Measurements from ENCODE around the gene LMO7.

LMO7 gene

GRCh38 chr13:75860935-75861334, 224.8 kb downstream of the LMO7 start:
- Histone ChIP-seq H3K27ac (ENCODE audit: low read depth, low read length) (no peak overlapping the region), H3K27me3 (ENCODE audit: control insufficient read depth in 1 of 2, insufficient read depth in 2 of 2, low read length in 2 of 2) (no peaks in the 10 kb centered on the region), H3K9ac (ENCODE audit: low read length) (no peak overlapping the region), H3K4me3 (ENCODE audit: low read depth in 1 of 2, low read length in 2 of 2) (no peak overlapping the region), H3K9me3 (ENCODE audit: low read length) (no peaks in the 10 kb centered on the region), H3K4me1 (ENCODE audit: insufficient read depth, low read length) (no peaks in the 10 kb centered on the region), H3K36me3 (ENCODE audit: insufficient read depth, low read length) (no peaks in the 10 kb centered on the region)

DNA sequence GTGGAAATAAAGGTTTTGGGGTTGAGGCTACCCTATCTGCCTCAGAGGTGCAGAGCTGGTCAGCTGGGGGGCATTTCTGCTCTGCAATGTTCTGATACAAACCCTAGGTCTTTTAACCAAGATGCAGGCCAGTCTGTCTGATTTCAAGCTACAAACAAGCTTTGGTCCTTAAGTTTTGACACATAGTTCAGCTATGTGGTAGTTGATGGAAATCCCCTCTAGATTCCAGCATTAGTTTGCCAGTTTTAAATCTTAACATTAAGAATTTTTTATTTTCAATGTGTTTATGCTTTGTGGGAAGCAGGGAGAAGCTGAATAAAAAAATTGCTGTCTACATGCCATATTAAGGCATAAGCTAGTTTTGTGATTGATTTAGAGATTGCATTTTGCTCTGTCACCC, 225.7 kb downstream of the LMO7 start:
- Histone ChIP-seq H3K4me1 (ENCODE audit: insufficient read depth, low read length) (no peaks in the 10 kb centered on the region), H3K9me3 (ENCODE audit: low read length) (no peaks in the 10 kb centered on the region), H3K9ac (ENCODE audit: low read length) (no peak overlapping the region), H3K36me3 (ENCODE audit: insufficient read depth, low read length) (no peaks in the 10 kb centered on the region), H3K4me3 (ENCODE audit: low read depth in 1 of 2, low read length in 2 of 2) (no peak overlapping the region), H3K27me3 (ENCODE audit: control insufficient read depth in 1 of 2, insufficient read depth in 2 of 2, low read length in 2 of 2) (no peaks in the 10 kb centered on the region), H3K27ac (ENCODE audit: low read depth, low read length) (no peak overlapping the region)

DNA sequence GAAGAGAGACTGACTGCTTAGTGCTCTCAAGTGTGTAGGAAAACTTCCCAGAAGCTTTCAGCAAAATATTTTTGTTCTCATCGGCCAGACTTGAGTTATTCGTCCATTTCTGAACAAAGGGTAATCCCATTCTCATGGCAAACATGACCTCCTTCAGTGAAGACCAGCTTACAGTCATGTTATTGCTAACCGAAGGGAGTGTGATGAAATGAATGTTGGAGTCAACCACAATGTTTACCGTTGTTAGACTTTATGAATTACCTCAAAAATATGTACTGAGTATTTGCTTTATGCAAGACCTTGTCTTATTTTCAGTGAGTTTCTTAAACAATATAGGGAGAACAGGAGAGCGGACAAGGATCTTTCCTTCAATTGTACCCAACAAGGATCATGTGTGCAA, 228.6 kb downstream of the LMO7 start:
- Histone ChIP-seq H3K9ac (ENCODE audit: low read length) (no peak overlapping the region), H3K4me3 (ENCODE audit: low read depth in 1 of 2, low read length in 2 of 2) (no peak overlapping the region), H3K27me3 (ENCODE audit: control insufficient read depth in 1 of 2, insufficient read depth in 2 of 2, low read length in 2 of 2) (no peaks in the 10 kb centered on the region), H3K27ac (ENCODE audit: low read depth, low read length) (no peak overlapping the region), H3K4me1 (ENCODE audit: insufficient read depth, low read length) (no peaks in the 10 kb centered on the region), H3K9me3 (ENCODE audit: low read length) (no peaks in the 10 kb centered on the region), H3K36me3 (ENCODE audit: insufficient read depth, low read length) (no peaks in the 10 kb centered on the region)

GRCh38 chr13:75867379-75868117, 231.4 kb downstream of the LMO7 start:
- H3K27ac ChIP-seq (ENCODE audit: low read depth, low read length): no peak overlapping the region

DNA sequence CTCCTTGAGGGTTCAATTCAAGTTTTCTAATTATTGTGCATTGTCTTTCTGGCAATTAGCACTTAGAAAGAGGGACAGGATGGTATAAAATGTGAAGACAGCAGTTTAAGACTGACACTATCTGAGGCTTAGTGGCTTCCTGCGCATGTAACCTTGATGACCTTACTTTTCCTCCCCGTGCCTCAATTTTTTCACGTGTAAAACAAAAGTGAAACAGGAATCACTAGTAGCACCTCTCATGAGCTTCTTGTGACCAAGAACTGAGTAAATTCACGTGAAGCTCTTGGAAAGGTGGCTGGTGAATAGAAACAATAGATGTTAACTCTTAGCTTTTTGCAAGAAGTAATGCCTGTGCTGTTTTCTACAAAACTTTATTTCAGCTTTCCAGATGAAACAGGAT, 233.9 kb downstream of the LMO7 start:
- Histone ChIP-seq H3K27me3 (ENCODE audit: control insufficient read depth in 1 of 2, insufficient read depth in 2 of 2, low read length in 2 of 2) (no peaks in the 10 kb centered on the region), H3K9me3 (ENCODE audit: low read length) (no peaks in the 10 kb centered on the region), H3K27ac (ENCODE audit: low read depth, low read length) (no peak overlapping the region), H3K4me3 (ENCODE audit: low read depth in 1 of 2, low read length in 2 of 2) (no peak overlapping the region), H3K9ac (ENCODE audit: low read length) (no peak overlapping the region), H3K36me3 (ENCODE audit: insufficient read depth, low read length) (no peaks in the 10 kb centered on the region), H3K4me1 (ENCODE audit: insufficient read depth, low read length) (peaks cover 4% of the 10 kb centered on the region)

More at GRCh38 chr13:75867379-75868117, 231.4 kb downstream of the LMO7 start:
- Histone ChIP-seq H3K4me1 (ENCODE audit: insufficient read depth, low read length) (peaks cover 4% of the 10 kb centered on the region), H3K4me3 (ENCODE audit: low read depth in 1 of 2, low read length in 2 of 2) (no peak overlapping the region), H3K36me3 (ENCODE audit: insufficient read depth, low read length) (no peaks in the 10 kb centered on the region), H3K27me3 (ENCODE audit: control insufficient read depth in 1 of 2, insufficient read depth in 2 of 2, low read length in 2 of 2) (no peaks in the 10 kb centered on the region), H3K9ac (ENCODE audit: low read length) (no peak overlapping the region), H3K9me3 (ENCODE audit: low read length) (no peaks in the 10 kb centered on the region)

DNA sequence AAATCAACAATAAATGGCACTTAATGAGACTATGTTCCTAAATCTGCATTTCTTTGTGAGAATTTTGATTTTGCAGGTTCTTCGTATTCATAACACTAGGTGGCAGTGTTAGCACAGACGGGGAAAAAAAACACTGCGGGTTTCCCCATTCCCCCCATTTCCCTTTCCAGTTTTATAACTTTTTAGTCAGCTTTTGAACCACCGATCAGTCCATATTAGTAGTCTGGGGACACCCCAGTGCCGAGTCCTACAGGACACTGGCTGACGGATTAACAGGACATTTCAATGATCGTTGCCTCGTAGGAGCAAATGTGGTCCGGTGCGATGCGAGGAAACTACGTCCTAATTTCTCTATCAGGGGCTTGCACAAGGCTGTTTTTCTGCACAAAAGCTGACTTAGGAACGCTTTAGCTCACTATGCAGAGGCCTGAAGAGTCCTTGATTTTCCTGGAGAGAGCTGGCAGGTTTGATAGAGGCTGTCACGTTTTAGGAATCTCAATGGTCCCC, 234.3 kb downstream of the LMO7 start:
- H3K4me1 ChIP-seq (ENCODE audit: insufficient read depth, low read length): peaks cover 4% of the 10 kb centered on the region
- no peak overlapping the region for H3K9ac ChIP-seq (ENCODE audit: low read length)
- no peaks in the 10 kb centered on the region for H3K36me3 ChIP-seq (ENCODE audit: insufficient read depth, low read length)
- H3K27me3 ChIP-seq (ENCODE audit: control insufficient read depth in 1 of 2, insufficient read depth in 2 of 2, low read length in 2 of 2): no peaks in the 10 kb centered on the region
- H3K27ac ChIP-seq (ENCODE audit: low read depth, low read length): no peak overlapping the region
- H3K4me3 ChIP-seq (ENCODE audit: low read depth in 1 of 2, low read length in 2 of 2): peak overlapping the region in 1 of 2 donors; percentile 32
- no peaks in the 10 kb centered on the region for H3K9me3 ChIP-seq (ENCODE audit: low read length)

GRCh38 chr13:75871059-75871458, 234.9 kb downstream of the LMO7 start:
- Histone ChIP-seq H3K36me3 (ENCODE audit: insufficient read depth, low read length) (no peaks in the 10 kb centered on the region), H3K9ac (ENCODE audit: low read length) (no peak overlapping the region), H3K27ac (ENCODE audit: low read depth, low read length) (no peak overlapping the region), H3K4me1 (ENCODE audit: insufficient read depth, low read length) (peaks cover 4% of the 10 kb centered on the region), H3K9me3 (ENCODE audit: low read length) (no peaks in the 10 kb centered on the region), H3K4me3 (ENCODE audit: low read depth in 1 of 2, low read length in 2 of 2) (no peak overlapping the region), H3K27me3 (ENCODE audit: control insufficient read depth in 1 of 2, insufficient read depth in 2 of 2, low read length in 2 of 2) (no peaks in the 10 kb centered on the region)

GRCh38 chr13:75872980-75873379, 236.8 kb downstream of the LMO7 start:
- H3K27ac ChIP-seq (ENCODE audit: low read depth, low read length): no peak overlapping the region
- no peaks in the 10 kb centered on the region for H3K36me3 ChIP-seq (ENCODE audit: insufficient read depth, low read length)
- H3K4me1 ChIP-seq (ENCODE audit: insufficient read depth, low read length): peaks cover 8% of the 10 kb centered on the region
- H3K9me3 ChIP-seq (ENCODE audit: low read length): no peaks in the 10 kb centered on the region
- H3K9ac ChIP-seq (ENCODE audit: low read length): no peak overlapping the region
- H3K27me3 ChIP-seq (ENCODE audit: control insufficient read depth in 1 of 2, insufficient read depth in 2 of 2, low read length in 2 of 2): no peaks in the 10 kb centered on the region
- H3K4me3 ChIP-seq (ENCODE audit: low read depth in 1 of 2, low read length in 2 of 2): no peak overlapping the region

GRCh38 chr13:75873494-75873893, 237.4 kb downstream of the LMO7 start:
- Histone ChIP-seq H3K9ac (ENCODE audit: low read length) (no peak overlapping the region), H3K36me3 (ENCODE audit: insufficient read depth, low read length) (no peaks in the 10 kb centered on the region), H3K9me3 (ENCODE audit: low read length) (no peaks in the 10 kb centered on the region), H3K4me3 (ENCODE audit: low read depth in 1 of 2, low read length in 2 of 2) (no peak overlapping the region), H3K4me1 (ENCODE audit: insufficient read depth, low read length) (peaks cover 8% of the 10 kb centered on the region), H3K27me3 (ENCODE audit: control insufficient read depth in 1 of 2, insufficient read depth in 2 of 2, low read length in 2 of 2) (no peaks in the 10 kb centered on the region), H3K27ac (ENCODE audit: low read depth, low read length) (no peak overlapping the region)

GRCh38 chr13:75875450-75875849, 239.3 kb downstream of the LMO7 start:
- Histone ChIP-seq H3K27ac (ENCODE audit: low read depth, low read length) (no peak overlapping the region), H3K36me3 (ENCODE audit: insufficient read depth, low read length) (no peaks in the 10 kb centered on the region), H3K9me3 (ENCODE audit: low read length) (no peaks in the 10 kb centered on the region), H3K9ac (ENCODE audit: low read length) (no peak overlapping the region), H3K4me3 (ENCODE audit: low read depth in 1 of 2, low read length in 2 of 2) (no peak overlapping the region), H3K4me1 (ENCODE audit: insufficient read depth, low read length) (peaks cover 6% of the 10 kb centered on the region), H3K27me3 (ENCODE audit: control insufficient read depth in 1 of 2, insufficient read depth in 2 of 2, low read length in 2 of 2) (no peaks in the 10 kb centered on the region)

DNA sequence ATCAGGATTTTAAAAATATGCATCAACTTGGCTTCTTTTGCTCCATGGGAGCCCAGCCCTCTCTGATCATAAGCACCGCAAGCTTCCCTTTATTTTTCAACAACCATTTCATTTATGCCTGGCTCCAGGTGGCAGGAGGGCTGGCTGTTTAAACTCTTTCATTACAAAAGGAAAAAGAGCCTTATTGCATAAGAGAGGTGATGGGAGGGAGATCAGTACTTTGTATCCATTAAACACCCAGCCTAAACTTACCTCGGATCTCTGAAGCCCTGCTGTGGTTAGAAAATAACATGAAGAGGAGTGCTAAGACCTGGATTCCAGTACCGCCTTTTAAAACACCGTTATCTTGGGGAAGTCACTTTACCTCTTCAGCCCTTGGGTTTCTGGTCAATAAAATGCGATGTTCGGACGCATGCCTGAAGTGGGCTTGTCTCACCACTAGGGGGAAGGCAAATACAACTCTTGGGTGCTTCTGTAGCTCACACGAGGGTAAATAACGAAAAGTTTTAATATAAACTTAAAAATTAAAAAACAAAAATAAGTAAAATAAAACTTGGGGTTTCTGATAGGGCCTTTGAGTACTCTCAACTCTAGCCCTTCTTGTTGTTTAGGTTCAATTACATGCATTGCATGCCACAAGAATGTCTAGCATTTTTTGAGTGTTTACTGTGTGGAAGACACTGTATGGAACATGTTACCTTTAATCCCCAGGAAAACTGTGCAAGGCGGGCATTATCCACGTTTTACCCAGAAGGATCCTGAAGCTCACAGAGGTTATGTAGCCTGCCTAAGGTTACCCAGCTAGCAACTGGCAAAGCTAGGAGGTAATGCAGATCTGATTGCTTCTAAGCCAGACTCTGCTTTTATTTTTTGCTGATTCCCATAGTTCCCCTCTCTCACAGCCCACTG, 240.3 kb downstream of the LMO7 start:
- H3K4me1 ChIP-seq (ENCODE audit: insufficient read depth, low read length): peaks cover 4% of the 10 kb centered on the region
- no peaks in the 10 kb centered on the region for H3K36me3 ChIP-seq (ENCODE audit: insufficient read depth, low read length)
- no peak overlapping the region for H3K4me3 ChIP-seq (ENCODE audit: low read depth in 1 of 2, low read length in 2 of 2)
- H3K9ac ChIP-seq (ENCODE audit: low read length): no peak overlapping the region
- no peaks in the 10 kb centered on the region for H3K27me3 ChIP-seq (ENCODE audit: control insufficient read depth in 1 of 2, insufficient read depth in 2 of 2, low read length in 2 of 2)
- no peaks in the 10 kb centered on the region for H3K9me3 ChIP-seq (ENCODE audit: low read length)
- no peak overlapping the region for H3K27ac ChIP-seq (ENCODE audit: low read depth, low read length)
